TTC549 (cell line): ENCODE data around the gene ZXDB.
"Not testable (repeated sequence)": the region's sequence is repeated elsewhere in the genome, so short reads cannot be mapped to it uniquely, and the experiment has no call there.

Experiments
- FAIRE-seq: peaks from 2 replicates; lab custom pipeline; 2012; peaks lifted over from hg19 to GRCh38; lab: Jason Lieb, UNC

The ZXDB gene

DNA sequence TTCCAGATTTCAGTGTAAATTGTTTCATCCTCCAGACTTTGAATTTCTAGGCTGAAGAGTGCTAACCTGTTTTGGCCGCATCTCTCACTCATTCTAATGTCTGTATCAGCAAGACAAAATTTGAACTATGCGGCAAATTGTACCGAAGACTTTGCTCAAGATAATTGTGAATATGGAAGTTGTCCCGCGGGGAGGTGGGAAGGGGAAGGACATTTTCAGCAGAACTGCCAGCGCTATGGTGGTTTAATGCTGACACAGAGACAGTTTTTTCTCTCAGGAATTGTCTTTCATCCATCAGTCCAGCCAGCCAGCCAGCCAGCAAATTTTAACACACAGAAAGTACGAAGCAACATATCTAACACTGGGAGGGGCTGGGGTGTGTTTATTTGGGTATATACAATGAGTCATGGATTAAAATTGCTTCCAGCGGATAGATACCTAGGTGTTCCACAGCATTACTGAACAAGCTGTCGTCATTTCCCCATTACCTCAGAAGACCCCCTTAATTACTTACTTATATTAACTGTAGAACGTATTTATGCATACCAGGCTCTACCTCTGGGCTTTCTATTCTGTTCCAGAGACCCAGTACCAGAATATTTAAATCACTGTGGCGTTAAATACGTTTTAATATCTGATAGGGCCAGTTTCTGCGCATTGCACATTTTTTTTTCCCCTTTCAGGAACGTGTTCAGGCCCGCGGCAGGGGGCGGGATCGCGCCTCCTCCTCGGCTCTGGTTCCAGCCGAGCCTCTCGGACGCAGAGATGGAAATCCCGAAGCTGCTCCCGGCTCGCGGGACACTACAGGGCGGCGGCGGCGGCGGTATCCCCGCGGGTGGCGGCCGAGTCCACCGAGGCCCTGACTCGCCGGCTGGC lies at the start of gene ZXDB:
Gene ZXDB, plus strand, starts transcription at position 728 of the 876 bp plus-strand sequence. Its CDS starts 38 bp downstream, at position 766.
- FAIRE-seq: not testable (repeated sequence)

DNA sequence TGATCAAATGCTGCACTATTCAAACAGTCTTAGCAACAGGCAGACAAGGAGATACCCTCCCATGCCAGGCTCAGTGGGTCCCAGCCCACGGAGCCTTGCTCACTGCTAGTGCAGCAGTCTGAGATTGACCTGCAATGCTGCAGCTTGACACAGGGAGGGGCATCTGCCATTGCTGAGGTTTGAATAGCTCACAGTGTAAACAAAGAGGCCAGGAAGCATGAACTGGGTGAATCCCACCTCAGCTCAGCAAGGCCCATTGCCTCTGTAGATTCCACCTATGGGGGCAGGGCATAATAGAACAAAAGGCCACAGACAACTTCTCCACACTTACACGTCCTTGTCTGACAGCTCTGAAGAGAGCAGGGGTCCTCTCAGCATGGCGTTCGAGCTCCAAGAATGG lies 26.6 kb upstream of the ZXDB start:
- FAIRE-seq: no peak

DNA sequence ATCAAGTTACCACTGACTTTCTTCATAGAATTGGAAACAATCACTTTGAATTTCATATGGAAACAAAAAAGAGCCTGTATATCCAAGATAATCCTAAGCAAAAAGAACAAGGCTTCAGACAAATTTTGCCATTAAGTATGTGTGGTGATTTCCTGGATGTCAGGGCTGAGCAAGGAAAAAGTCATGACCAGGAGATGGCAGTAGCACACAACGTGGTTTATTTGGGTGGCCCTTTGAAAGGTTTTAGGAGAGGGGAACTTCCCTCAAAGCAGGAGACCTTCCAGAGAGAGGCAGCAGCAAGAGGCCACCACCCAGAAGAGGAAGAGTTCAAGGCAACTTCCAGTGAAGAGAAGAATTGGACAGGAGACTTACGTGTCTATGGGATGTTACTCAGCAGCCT lies 18.1 kb upstream of the ZXDB start:
- no peak for FAIRE-seq

DNA sequence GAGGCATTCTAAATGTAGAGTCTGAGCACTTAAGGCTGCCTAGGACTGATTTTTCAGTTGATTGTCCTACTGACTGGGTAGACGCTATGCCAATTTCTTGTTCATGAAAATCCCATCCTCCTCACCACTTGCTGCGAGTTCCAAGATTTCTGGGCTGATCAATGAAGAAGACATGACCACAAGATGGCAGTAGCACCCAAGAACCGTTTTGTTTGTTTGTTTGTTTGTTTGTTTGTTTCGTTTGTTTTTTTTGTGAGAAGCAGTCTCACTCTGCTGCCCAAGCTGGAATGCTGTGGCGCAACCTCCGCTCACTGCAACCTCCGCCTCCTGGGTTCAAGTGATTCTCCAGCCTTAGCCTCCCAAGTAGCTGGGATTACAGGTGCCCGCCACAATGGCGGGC lies 8.9 kb upstream of the ZXDB start:
- FAIRE-seq: not testable (repeated sequence)

DNA sequence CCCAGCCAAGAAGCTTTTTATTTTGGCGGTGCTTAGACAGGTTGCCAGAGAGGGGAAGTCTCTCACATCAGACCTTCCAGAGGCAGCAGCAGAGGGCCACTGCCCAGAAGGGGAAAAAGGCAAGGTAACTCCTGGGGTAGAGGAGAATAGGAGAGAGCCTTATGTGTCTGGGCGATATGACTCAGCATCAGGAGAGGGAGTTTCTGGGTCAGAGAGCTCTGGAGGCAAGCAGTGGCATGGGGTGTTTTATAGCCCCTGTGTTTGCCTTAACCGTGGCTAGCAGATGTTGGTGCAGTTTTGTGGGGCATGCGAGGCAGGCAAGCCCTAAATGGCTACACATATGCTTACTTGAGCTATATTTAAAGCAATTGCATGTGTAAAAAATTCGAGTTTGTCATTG lies 8.3 kb upstream of the ZXDB start:
- FAIRE-seq: no peak

DNA sequence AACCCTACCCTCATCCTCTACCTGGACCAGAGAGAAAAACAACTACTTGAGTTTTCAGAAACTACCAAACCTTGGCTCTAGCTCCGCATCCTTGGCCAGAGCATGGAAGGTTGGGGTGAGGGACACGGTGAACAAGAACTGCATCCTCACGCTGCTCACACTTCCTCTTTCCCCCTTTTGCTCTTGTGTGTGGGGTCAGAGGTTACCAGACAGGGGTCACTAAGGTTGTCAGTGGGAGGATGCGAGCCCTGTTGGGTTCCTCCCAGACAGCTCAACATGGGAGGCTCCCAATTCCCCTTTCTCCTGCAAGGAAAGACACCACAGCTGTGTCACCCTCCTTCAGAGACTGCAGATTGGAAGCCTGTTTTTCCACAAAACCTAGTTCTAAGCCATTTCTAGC lies 5.5 kb upstream of the ZXDB start:
- no peak for FAIRE-seq

DNA sequence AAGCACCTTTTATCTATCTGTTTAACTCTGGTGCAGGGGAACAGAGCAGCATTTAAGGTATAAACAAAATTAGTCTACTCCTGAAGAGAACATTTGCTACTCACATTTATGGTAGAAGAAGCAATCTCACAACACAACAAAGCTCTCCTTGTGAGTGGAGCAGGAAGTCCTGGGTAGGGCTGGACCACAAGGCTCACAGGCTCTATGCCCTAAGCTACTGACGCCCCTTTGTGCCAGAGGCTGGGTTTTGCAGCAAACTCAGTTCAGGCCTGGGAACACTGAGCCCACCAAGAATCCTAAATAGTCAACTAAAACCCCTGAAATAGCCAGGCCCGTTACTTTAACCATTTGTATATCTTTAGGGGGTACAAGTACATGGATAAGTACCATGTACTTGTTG lies 4.7 kb upstream of the ZXDB start:
- no peak for FAIRE-seq

DNA sequence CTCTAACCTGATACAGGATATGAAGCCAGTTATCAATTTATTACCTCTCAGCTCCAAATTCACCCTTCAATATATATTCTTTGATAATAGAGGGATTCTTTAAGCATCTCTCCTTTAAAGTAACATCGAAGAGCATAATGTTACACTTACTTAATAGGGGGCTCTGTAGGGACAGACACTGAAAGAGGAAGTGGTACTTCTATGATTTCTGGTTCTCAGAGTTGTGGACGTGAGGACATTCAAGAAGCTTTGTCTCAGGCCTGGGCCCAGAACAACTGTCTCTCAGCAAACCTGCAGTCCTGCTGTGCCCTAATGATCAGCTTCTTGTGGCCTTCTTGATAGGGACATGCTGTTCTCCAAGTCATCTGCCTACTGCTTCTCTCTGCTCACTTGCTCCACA lies 4.2 kb upstream of the ZXDB start:
- no peak for FAIRE-seq

DNA sequence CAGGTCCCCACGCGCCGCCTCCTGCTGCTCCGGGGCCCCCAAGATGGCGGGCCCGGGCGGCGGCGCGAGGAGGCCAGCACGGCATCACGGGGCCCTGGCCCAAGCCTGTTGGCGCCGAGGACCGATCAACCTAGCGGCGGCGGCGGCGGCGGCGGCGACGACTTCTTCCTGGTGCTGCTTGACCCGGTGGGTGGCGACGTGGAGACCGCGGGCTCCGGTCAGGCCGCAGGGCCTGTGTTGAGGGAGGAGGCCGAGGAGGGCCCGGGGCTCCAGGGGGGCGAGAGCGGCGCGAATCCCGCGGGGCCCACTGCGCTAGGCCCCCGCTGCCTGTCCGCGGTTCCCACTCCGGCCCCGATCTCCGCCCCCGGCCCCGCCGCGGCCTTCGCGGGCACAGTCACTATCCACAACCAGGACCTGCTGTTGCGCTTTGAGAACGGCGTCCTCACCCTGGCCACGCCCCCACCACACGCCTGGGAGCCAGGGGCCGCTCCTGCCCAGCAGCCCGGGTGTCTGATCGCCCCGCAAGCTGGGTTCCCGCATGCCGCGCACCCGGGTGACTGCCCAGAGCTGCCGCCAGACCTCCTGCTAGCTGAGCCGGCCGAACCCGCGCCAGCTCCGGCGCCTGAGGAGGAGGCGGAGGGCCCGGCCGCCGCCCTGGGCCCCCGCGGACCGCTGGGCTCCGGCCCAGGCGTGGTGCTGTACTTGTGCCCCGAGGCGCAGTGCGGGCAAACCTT lies 516 bp downstream of the ZXDB start:
- FAIRE-seq: not testable (repeated sequence)

DNA sequence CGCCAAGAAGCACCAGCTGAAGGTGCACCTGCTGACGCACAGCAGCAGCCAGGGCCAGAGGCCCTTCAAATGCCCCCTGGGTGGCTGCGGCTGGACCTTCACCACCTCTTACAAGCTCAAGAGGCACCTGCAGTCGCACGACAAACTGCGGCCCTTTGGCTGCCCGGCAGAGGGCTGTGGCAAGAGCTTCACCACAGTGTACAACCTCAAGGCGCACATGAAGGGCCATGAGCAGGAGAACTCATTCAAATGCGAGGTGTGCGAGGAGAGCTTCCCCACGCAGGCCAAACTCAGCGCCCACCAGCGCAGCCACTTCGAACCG lies 1.0 kb downstream of the ZXDB start:
- FAIRE-seq: not testable (repeated sequence)

DNA sequence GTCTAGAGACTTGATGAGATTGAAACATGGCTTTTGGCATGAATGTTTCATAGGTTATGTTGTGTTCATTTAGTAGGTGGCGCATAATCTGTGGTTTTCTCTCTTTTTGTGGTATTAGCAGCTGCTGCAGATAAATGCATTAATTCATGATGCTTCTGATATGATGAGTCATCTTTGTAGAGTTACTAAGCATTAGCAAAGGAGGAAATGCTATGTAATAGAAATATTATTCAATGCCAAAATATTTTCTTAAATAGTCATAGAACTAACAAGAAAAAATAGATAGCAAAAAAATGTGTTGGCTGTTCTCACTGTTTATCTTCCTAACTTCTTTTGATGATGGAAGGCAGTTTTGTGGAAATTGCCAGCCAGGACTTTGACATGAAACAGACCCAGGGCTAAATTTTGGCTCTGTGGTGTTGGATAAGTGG lies 3.6 kb downstream of the ZXDB start:
- no peak for FAIRE-seq

DNA sequence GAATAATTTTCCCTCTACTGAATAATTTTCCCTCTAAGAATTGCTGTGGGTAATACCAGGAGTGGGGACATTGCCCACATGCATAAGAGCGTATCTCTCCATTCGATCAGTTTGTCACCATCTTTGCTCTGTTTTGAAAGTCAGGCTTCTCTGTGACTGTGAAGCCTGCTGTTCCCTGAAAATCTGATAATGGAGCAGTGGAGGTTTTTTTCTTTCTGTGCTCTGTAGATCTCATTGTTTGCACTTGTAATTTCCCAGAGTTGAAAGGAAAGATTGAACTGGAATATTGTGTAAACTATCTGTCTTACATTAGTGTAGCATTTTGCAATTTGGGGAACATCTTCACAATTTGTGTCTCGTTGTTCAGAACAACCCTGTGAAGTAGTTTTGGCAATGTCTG lies 4.3 kb downstream of the ZXDB start:
- no peak for FAIRE-seq

DNA sequence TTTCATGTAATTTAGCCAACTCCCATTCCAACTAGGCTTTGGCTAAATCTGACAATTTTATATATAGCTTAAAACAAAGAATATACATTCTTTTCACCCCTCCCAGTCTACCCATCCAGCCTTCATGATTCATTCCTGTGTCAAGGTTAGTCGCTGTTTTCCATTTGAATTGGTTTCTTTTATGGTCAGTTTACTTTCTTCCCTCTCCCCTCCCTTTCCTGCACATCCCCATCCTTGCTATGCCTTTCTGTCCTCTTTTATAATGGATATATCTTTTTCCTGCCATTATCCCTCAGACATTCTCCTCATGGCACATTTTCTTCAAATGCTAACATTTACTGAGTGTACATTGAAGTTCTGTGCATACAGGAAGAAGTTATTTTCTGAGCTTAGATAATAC lies 4.7 kb downstream of the ZXDB start:
- FAIRE-seq: no peak

DNA sequence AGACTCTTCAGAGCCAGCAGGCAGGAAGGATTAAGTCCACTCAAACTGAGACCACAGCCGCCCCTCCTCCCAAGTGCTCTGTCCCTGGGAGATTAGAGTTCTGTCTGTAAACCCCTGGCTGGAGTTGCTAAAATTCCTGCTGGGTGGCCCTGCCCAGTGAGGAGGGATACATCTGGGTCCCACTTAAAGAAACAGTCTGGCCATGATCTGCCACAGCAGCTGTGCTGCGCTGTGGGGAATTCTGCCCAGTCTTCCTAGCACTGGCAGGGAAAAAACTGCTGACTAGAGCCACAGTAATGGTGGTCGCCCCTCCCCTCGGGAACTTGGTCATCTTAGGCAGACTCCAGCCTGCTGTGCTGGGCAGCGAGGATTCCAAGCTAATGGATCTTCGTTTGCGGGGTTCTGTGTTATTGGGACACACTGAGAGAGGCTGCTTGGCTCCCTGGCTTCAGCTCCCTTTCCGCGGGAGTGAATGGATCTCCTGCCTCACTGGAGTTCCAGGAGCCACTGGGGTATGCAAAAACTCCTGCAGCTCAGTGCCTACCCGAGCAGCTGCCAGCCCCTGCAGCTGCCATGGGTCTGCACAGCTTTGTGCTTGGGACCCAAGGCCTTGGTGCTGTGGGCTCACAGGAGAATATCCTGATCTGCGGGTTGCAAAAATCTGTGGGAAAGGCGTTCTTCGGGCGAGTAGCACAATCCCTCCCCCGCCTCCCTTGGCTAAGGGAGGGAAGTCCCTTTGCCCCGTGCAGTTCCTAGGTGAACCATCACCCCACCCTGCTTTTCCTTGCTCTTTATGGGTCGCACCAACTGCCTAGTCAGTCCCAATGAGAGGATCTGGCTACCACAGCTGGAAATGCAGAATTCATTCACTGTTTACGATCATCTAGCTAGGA lies 15.7 kb downstream of the ZXDB start:
- FAIRE-seq: no peak

DNA sequence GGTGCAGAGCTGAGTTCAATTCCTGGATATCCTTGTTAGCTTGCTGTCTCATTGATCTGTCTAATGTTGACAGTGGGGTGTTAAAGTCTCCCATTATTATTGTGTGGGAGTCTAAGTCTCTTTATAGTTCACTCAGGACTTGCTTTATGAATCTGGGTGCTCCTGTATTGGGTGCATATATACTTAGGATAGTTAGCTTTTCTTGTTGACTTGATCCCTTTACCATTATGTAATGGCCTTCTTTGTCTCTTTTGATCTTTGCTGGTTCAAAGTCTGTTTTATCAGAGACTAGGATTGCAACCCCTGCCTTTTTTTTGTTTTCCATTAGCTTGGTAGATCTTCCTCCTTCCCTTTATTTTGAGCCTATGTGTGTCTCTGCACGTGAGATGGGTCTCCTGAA lies 21.5 kb downstream of the ZXDB start:
- not testable (repeated sequence) for FAIRE-seq

DNA sequence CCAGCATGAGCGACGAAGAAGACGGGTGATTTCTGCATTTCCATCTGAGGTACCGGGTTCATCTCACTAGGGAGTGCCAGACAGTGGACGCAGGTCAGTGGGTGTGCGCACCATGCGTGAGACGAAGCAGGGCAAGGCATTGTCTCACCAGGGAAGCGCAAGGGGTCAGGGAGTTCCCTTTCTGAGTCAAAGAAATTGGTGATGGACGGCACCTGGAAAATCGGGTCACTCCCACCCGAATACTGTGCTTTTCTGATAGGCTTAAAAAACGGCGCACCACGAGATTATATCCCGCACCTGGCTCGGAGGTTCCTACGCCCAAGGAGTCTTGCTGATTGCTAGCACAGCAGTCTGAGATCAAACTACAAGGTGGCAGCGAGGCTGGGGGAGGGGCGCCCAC lies 37.6 kb downstream of the ZXDB start:
- FAIRE-seq: not testable (repeated sequence)

DNA sequence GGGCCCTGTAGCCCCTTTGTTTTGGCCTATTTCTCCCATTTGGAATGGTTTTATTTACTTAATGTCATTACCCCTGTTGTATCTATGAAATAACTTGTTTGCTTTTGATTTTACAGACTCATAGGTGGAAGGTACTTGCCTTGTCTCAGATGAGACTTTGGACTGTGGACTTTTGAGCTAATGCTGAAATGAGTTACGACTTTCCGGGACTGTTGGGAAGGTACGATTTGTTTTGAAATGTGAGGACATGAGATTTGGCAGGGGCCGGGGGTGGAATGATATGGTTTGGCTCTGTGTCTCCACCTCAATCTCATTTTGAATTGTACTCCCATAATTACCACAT lies 48.8 kb downstream of the ZXDB start:
- no peak for FAIRE-seq

DNA sequence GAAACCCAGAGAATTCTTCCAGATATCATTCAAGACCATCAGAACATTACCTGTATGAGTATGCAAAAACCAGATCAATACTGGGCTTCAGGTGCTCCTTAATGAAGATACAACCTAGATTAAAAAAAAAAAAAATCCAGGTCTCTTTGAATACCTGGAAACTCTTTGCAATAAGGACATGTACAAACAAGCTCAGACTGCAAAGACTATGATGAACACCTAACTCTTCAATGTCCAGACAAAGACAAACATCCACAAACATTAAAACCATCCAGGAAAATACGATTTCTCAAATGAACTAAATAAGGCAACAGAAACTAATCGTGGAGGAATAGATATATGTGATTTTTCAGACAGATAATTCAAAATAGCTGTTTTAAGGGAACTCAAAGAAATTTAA lies 49.5 kb downstream of the ZXDB start:
- no peak for FAIRE-seq

DNA sequence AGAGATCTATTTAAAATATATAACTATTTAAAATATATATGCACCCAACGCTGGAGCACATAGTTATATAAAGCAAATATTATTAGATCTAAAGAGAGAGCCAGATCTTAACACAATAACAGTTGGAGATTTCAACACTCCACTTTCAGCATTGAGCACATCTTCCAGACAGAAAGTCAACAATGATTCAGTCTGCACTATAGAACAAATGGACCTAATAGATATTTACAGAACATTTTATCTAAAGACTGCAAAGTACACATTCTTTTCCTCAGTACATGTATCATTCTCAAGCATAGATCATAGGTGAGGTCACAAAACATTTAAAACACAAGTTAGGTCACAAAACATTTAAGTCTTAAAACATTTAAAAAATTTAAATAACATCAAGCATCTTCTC lies 51.9 kb downstream of the ZXDB start:
- FAIRE-seq: no peak

DNA sequence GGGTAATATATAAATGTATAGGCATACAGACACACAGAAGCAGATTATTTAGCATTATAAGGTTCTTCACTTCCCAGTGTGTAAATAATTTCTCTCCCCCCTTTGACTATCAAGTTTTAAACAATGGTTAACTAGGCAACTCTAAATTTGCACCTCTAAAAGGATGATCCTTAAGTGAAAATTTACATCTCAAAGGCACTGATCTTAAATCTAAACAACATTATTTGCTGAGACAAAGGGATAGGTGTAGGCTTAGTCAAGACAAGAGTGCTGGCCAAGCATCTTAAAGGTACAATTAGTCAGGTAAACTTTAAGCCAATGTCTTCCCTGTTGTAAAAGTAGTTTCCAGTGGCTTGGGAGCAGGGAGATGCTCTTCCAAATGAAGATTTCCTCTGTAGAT lies 55.2 kb downstream of the ZXDB start:
- no peak for FAIRE-seq
